HG03095 (cell line): ENCODE measurements around the gene BICDL2.
"Not testable (repeated sequence)": the region's sequence is repeated elsewhere in the genome, so short reads cannot be mapped to it uniquely, and the experiment has no call there.

Experiments
- ATAC-seq: cut with Tn5 transposase; IDR thresholded peaks from one replicate; pipeline ENCODE4 v1.9.1; 2021; ENCODE audit warnings: moderate library complexity; ENCODE audit not compliant: unreplicated experiment

BICDL2 gene

GRCh38 chr16:3065069-3065741, 28.5 kb upstream of the BICDL2 start, which contains the start of gene IL32:
IL32 (plus strand) TSS chr16:3065640; CDS start chr16:3065812, 172 bp downstream.
- ATAC-seq = no peak

GRCh38 chr16:3063625-3064386, 27.1 kb upstream of the BICDL2 start:
- ATAC-seq = no peak

GRCh38 chr16:3062553-3062952, 25.8 kb upstream of the BICDL2 start:
- no peak for ATAC-seq

GRCh38 chr16:3060339-3061127, 23.8 kb upstream of the BICDL2 start:
- ATAC-seq = no peak

- ATAC-seq = no peak
Observed at GRCh38 chr16:3059723-3060242, 23.0 kb upstream of the BICDL2 start.

- ATAC-seq = peak; percentile 63
Observed at GRCh38 chr16:3059041-3059722, 22.4 kb upstream of the BICDL2 start.

GRCh38 chr16:3058139-3059030, 21.6 kb upstream of the BICDL2 start:
- no peak for ATAC-seq

- ATAC-seq = no peak
Observed at GRCh38 chr16:3057181-3058138, 20.7 kb upstream of the BICDL2 start.

- no peak for ATAC-seq
Observed at GRCh38 chr16:3056336-3057180, 19.8 kb upstream of the BICDL2 start.

GRCh38 chr16:3055734-3056115, 19.0 kb upstream of the BICDL2 start:
- ATAC-seq = not testable (repeated sequence)

- ATAC-seq = no peak
Observed at GRCh38 chr16:3054965-3055733, 18.4 kb upstream of the BICDL2 start.

- ATAC-seq = not testable (repeated sequence)
Observed at GRCh38 chr16:3053330-3053710, 16.6 kb upstream of the BICDL2 start.

- not testable (repeated sequence) for ATAC-seq
Observed at GRCh38 chr16:3052571-3053329, 16.0 kb upstream of the BICDL2 start.

- no peak for ATAC-seq
Observed at GRCh38 chr16:3051494-3051893, 14.8 kb upstream of the BICDL2 start.

- no peak for ATAC-seq
Observed at GRCh38 chr16:3051009-3051408, 14.3 kb upstream of the BICDL2 start.

- ATAC-seq = no peak
Observed at GRCh38 chr16:3050487-3050886, 13.7 kb upstream of the BICDL2 start.
